CD4-positive, CD25-positive, alpha-beta regulatory T cell (primary cell): ENCODE data around the gene UBE2K. TPM values are rescaled to one million over a fixed set of nuclear protein-coding genes. Genes with fewer than 3 reads are reported as not detected.
"Not testable (repeated sequence)": the region's sequence is repeated elsewhere in the genome, so short reads cannot be mapped to it uniquely, and the experiment has no call there.

ENCODE experiments used
- ATAC-seq, 2 donors: fragments of 150-1000 bp; cut with Tn5 transposase; one replicate each; pipeline ENCODE4 v1.10.0; 2021; ENCODE audit warnings: low read depth in 2 of 2, moderate number of reproducible peaks in 2 of 2, moderate library complexity in 1 of 2
- DNase-seq, 3 donors: peaks; one replicate each; pipeline versions ENCODE4 v3.0.0 to v3.0.0-alpha.2; 2012 to 2022; ENCODE audit warnings: mixed read lengths in 1 of 3
- H3K27ac ChIP-seq: one replicate; pipeline ENCODE4 v1.7.0; 2013; ENCODE audit warnings: mild to moderate bottlenecking, low read length; ENCODE audit not compliant: insufficient read depth, poor library complexity, severe bottlenecking
- H3K27me3 ChIP-seq: one replicate; pipeline ENCODE4 v1.7.0; 2013; ENCODE audit warnings: low read length; ENCODE audit not compliant: control insufficient read depth, insufficient read depth
- H3K36me3 ChIP-seq: one replicate; pipeline ENCODE4 v1.7.0; 2013; ENCODE audit warnings: mild to moderate bottlenecking, low read length, moderate library complexity; ENCODE audit not compliant: control insufficient read depth, insufficient read depth
- H3K4me1 ChIP-seq: 2 replicates; pipeline ENCODE4 v1.7.0; 2013; ENCODE audit warnings: mild to moderate bottlenecking, low read length; ENCODE audit not compliant: insufficient read depth, control insufficient read depth, poor library complexity, severe bottlenecking
- H3K4me3 ChIP-seq: one replicate; pipeline ENCODE4 v1.7.0; 2013; ENCODE audit warnings: low read depth, mild to moderate bottlenecking, low read length, moderate library complexity
- H3K9me3 ChIP-seq, 2 experiments: 1 replicate in 1 of 2; 2 replicates in 1 of 2; pipeline ENCODE4 v1.7.0; 2013; ENCODE audit warnings: low read length in 2 of 2, mild to moderate bottlenecking in 1 of 2, moderate library complexity in 1 of 2; ENCODE audit not compliant: control insufficient read depth in 2 of 2
- H3K27ac Mint-ChIP-seq, 3 donors: one replicate each; pipeline ENCODE4 v1.8.0; 2020 to 2022; ENCODE audit warnings: mild to moderate bottlenecking in 3 of 3, mixed read lengths in 3 of 3, moderate library complexity in 2 of 3
- H3K27me3 Mint-ChIP-seq: one replicate; pipeline ENCODE4 v1.8.0; 2022; ENCODE audit warnings: mild to moderate bottlenecking, mixed read lengths
- H3K36me3 Mint-ChIP-seq: one replicate; pipeline ENCODE4 v1.8.0; 2020; ENCODE audit warnings: mixed read lengths
- H3K4me1 Mint-ChIP-seq, 4 donors: one replicate each; pipeline ENCODE4 v1.8.0; 2020 to 2022; ENCODE audit warnings: mixed read lengths in 4 of 4, mild to moderate bottlenecking in 1 of 4
- H3K4me3 Mint-ChIP-seq, 4 donors: one replicate each; pipeline ENCODE4 v1.8.0; 2020 to 2022; ENCODE audit warnings: mild to moderate bottlenecking in 4 of 4, mixed read lengths in 4 of 4, moderate library complexity in 3 of 4
- H3K9me3 Mint-ChIP-seq, 7 donors: one replicate each; pipeline ENCODE4 v1.8.0; 2020 to 2022; ENCODE audit warnings: mixed read lengths in 7 of 7, mild to moderate bottlenecking in 3 of 7, moderate library complexity in 2 of 7
- polyA plus RNA-seq, 4 donors: library from polyadenylated mRNA; unstranded; fragments of 300-500 nt; fragmentation: Illumina TruSeq; gene quantifications; one replicate each; pipeline ENCODE4 v1.2.3, GENCODE V29; 2021
- total RNA-seq: library from RNA; stranded (reverse); gene quantifications from one replicate; pipeline ENCODE4 v1.2.3, GENCODE V29; 2022

UBE2K gene, protein sequence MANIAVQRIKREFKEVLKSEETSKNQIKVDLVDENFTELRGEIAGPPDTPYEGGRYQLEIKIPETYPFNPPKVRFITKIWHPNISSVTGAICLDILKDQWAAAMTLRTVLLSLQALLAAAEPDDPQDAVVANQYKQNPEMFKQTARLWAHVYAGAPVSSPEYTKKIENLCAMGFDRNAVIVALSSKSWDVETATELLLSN
- total RNA-seq: 56.0 TPM
- polyA plus RNA-seq: 10 to 100 TPM; 67.6 to 96.6 (median 74.1) TPM

DNA sequence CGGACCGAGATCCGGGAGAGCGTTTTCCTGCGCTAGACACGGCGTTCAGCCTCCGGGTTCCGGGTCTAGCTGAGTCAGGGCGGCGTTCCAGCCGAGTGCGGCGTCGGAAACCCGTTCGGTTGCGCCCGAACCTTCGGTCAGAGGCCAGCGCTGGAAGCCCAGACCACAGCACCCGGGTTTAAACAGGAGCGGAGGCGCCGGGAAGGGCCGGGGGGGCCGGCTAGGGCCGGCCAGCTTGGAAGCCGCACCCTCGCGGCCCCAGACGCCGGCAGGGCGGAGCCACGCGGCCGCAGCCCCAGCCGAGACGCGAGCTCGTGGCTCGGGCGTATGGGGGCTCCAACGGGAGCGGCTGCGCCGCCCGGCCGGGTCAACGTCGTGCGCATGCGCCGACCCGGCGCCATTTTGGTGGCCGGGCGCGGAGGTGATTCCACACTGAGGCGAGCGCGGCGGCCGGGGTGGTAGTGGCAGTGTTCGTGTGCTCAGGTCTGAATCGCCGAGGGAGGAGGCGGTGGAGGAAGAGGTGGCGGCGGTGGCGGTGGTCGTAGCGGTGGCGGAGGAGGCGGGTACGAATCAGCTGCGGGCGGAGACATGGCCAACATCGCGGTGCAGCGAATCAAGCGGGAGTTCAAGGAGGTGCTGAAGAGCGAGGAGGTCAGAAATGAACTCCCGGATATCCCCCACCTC, at the start of gene UBE2K:
UBE2K (plus strand) TSS at position 397 of the 684 bp plus-strand sequence; CDS start at position 589, 192 bp downstream.
- peaks cover 25 to 59% (median 43%) of the 10 kb centered on the region in 4 donors for H3K4me1 Mint-ChIP-seq
- H3K4me3 Mint-ChIP-seq: peak within 1 kb of the TSS; percentile 96 to 100 (median 98)
- H3K9me3 ChIP-seq: no peaks in the 10 kb centered on the region
- H3K9me3 Mint-ChIP-seq: no peaks in the 10 kb centered on the region
- H3K36me3 Mint-ChIP-seq: no peaks in the 10 kb centered on the region
- H3K4me3 ChIP-seq: peak within 1 kb of the TSS; percentile 97
- DNase-seq (peak; percentile 86 to 91 (median 90)), ATAC-seq (peak; percentile 83 to 89)
- peak within 1 kb of the TSS; percentile 91 for H3K27ac ChIP-seq
- peaks cover 40% of the 10 kb centered on the region for H3K4me1 ChIP-seq
- peaks cover 7% of the 10 kb centered on the region for H3K27me3 Mint-ChIP-seq
- no peaks in the 10 kb centered on the region for H3K27me3 ChIP-seq
- peaks cover 8% of the 10 kb centered on the region for H3K36me3 ChIP-seq
- peak within 1 kb of the TSS; percentile 98 to 100 (median 99) for H3K27ac Mint-ChIP-seq

DNA sequence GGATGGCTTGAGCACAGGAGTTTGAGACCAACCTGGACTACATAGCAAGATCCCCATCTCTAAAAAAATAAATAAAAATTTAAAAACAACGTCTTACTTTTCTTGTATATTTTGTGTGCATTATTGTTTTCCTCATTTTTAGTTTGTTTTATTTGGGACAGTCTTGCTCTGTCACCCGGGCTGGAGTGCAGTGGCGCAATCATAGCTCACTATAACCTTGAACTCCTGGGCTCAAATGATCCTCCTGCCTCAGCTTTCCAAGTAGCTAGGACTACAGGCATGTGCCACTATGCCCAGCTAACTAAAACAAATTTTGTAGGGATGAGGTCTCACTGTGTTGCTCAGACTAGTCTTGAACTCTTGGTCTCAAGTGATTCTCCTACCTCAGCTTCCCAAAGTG, 49.7 kb upstream of the UBE2K start:
- ATAC-seq (no peak), DNase-seq (no peak)
- Mint-ChIP-seq H3K27me3 (no peaks in the 10 kb centered on the region), H3K9me3 (no peaks in the 10 kb centered on the region), H3K27ac (no peak overlapping the region), H3K4me1 (no peaks in the 10 kb centered on the region), H3K36me3 (no peaks in the 10 kb centered on the region), H3K4me3 (no peak overlapping the region)
- Histone ChIP-seq H3K27me3 (no peaks in the 10 kb centered on the region), H3K4me3 (no peak overlapping the region), H3K27ac (no peak overlapping the region), H3K4me1 (no peaks in the 10 kb centered on the region), H3K9me3 (no peaks in the 10 kb centered on the region), H3K36me3 (no peaks in the 10 kb centered on the region)

GRCh38 chr4:39648827-39649558, 48.9 kb upstream of the UBE2K start:
- Histone ChIP-seq H3K36me3 (no peaks in the 10 kb centered on the region), H3K4me1 (no peaks in the 10 kb centered on the region), H3K27me3 (no peaks in the 10 kb centered on the region), H3K4me3 (no peak overlapping the region), H3K27ac (no peak overlapping the region), H3K9me3 (no peaks in the 10 kb centered on the region)
- no peak for ATAC-seq
- H3K27ac Mint-ChIP-seq: no peak overlapping the region
- H3K9me3 Mint-ChIP-seq: no peaks in the 10 kb centered on the region
- H3K27me3 Mint-ChIP-seq: no peaks in the 10 kb centered on the region
- no peaks in the 10 kb centered on the region for H3K36me3 Mint-ChIP-seq
- H3K4me1 Mint-ChIP-seq: no peaks in the 10 kb centered on the region
- H3K4me3 Mint-ChIP-seq: no peak overlapping the region
- no peak for DNase-seq

DNA sequence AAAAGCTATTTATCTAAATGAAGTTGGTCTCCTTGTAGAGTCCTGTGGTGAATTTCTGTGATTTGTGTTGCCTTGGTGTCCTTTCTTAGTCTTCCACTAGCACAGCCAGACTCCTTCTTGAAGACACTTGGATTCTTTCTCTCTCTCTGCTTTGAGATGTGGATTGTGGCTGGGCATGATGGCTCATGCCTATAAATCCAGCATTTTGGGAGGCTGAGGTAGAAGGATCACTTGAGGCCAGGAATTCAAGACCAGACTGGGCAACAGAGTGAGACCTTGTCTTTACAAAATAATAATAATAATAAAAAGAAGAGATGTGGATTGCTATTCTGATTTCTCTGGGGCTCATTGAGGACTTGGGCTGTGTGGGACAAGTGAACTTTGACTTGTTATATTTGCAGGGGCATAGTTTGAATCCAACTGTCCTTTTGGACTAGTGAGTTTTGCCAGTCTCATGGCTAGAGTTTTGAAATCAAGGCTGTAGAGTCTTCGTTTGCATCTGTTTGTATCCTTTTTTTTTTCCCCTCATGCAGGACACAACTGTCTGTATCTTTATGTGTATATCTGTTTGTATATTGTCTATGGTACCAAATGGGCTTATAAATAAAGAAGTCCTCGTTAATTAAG, 48.2 kb upstream of the UBE2K start:
- H3K4me3 Mint-ChIP-seq: no peak overlapping the region
- no peaks in the 10 kb centered on the region for H3K9me3 Mint-ChIP-seq
- Histone ChIP-seq H3K36me3 (no peaks in the 10 kb centered on the region), H3K27ac (no peak overlapping the region), H3K4me1 (no peaks in the 10 kb centered on the region), H3K4me3 (no peak overlapping the region), H3K27me3 (no peaks in the 10 kb centered on the region), H3K9me3 (no peaks in the 10 kb centered on the region)
- no peaks in the 10 kb centered on the region for H3K27me3 Mint-ChIP-seq
- H3K36me3 Mint-ChIP-seq: no peaks in the 10 kb centered on the region
- no peak for ATAC-seq
- no peak overlapping the region for H3K27ac Mint-ChIP-seq
- H3K4me1 Mint-ChIP-seq: no peaks in the 10 kb centered on the region
- DNase-seq: no peak

- not testable (repeated sequence) for H3K9me3 ChIP-seq, H3K36me3 ChIP-seq, H3K9me3 Mint-ChIP-seq, H3K27ac ChIP-seq, H3K4me3 ChIP-seq, H3K4me1 ChIP-seq, H3K27ac Mint-ChIP-seq, H3K27me3 ChIP-seq, H3K4me3 Mint-ChIP-seq, ATAC-seq, H3K36me3 Mint-ChIP-seq, H3K4me1 Mint-ChIP-seq, H3K27me3 Mint-ChIP-seq, DNase-seq
These were observed 46.4 kb upstream of the UBE2K start for GRCh38 chr4:39651586-39651985.

- no peak overlapping the region for H3K4me3 ChIP-seq
- no peaks in the 10 kb centered on the region for H3K4me1 ChIP-seq
- H3K9me3 Mint-ChIP-seq: no peaks in the 10 kb centered on the region
- H3K4me3 Mint-ChIP-seq: no peak overlapping the region
- no peaks in the 10 kb centered on the region for H3K27me3 ChIP-seq
- H3K27ac Mint-ChIP-seq: no peak overlapping the region
- H3K27me3 Mint-ChIP-seq: no peaks in the 10 kb centered on the region
- H3K27ac ChIP-seq: no peak overlapping the region
- H3K9me3 ChIP-seq: no peaks in the 10 kb centered on the region
- H3K36me3 Mint-ChIP-seq: no peaks in the 10 kb centered on the region
- ATAC-seq: no peak
- H3K4me1 Mint-ChIP-seq: peaks cover 0 to 3% (median 0%) of the 10 kb centered on the region in 4 donors
- no peak for DNase-seq
- no peaks in the 10 kb centered on the region for H3K36me3 ChIP-seq
These were observed 42.7 kb upstream of the UBE2K start for GRCh38 chr4:39655211-39655610.

DNA sequence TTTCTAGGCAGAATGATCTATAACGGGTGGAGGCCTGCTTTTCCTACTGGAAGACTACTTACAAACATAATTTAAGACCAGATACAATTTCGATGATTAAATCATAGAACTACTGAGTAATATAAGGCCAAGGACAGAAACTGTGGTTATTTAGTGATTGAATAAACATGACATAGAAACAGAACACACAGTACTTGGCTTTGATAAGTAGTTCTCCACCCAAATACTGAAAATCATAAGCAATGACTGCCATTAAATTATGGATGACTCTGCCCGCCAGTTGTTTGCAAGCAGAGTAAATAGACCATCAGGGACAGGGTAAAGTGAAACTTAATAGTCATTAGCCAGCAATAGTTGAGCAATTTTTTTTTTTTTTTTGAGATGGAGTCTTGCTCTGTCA, 42.1 kb upstream of the UBE2K start:
- Mint-ChIP-seq H3K36me3 (no peaks in the 10 kb centered on the region), H3K4me1 (peaks cover 0 to 3% (median 0%) of the 10 kb centered on the region in 4 donors), H3K27ac (no peak overlapping the region), H3K9me3 (no peaks in the 10 kb centered on the region), H3K4me3 (no peak overlapping the region), H3K27me3 (no peaks in the 10 kb centered on the region)
- Histone ChIP-seq H3K27me3 (no peaks in the 10 kb centered on the region), H3K4me1 (no peaks in the 10 kb centered on the region), H3K27ac (no peak overlapping the region), H3K36me3 (no peaks in the 10 kb centered on the region), H3K9me3 (no peaks in the 10 kb centered on the region), H3K4me3 (no peak overlapping the region)
- no peak for DNase-seq
- ATAC-seq: no peak
